K562 (cell line): ENCODE measurements around the gene DYRK1A. TPM values are rescaled to one million over a fixed set of nuclear protein-coding genes. Genes with fewer than 3 reads are reported as not detected.

Source experiments
- ATF7 ChIP-seq: fragments of 450-650 bp; IDR thresholded peaks from 2 replicates; pipeline ENCODE4 v1.7.1; 2014; ENCODE audit warnings: mild to moderate bottlenecking, moderate library complexity
- BMI1 ChIP-seq: fragments of 150-350 bp; IDR thresholded peaks from 2 replicates; pipeline ENCODE4 v1.6.1; 2014; ENCODE audit warnings: low read length
- CBX1 ChIP-seq: sonication (generic); IDR thresholded peaks from 2 replicates; pipeline ENCODE4 v1.6.1; 2016; ENCODE audit warnings: antibody characterized with exemption, low read depth, mild to moderate bottlenecking
- CREM ChIP-seq: IDR thresholded peaks from 2 replicates; pipeline ENCODE4 v1.6.1; 2014; ENCODE audit warnings: antibody characterized with exemption, low read depth
- CTBP1 ChIP-seq: fragments of 450-650 bp; IDR thresholded peaks from 2 replicates; pipeline ENCODE4 v1.6.1; 2016; ENCODE audit warnings: borderline replicate concordance
- DDX20 ChIP-seq: fragments of 450-650 bp; IDR thresholded peaks from 2 replicates; pipeline ENCODE4 v1.6.1; 2016; ENCODE audit warnings: missing genetic modification characterization, low read depth, mild to moderate bottlenecking, missing compliant biosample characterization, moderate library complexity
- E2F8 ChIP-seq: fragments of 450-650 bp; IDR thresholded peaks from 2 replicates; pipeline ENCODE4 v1.7.1; 2018; ENCODE audit warnings: mild to moderate bottlenecking, low read depth; ENCODE audit not compliant: partially characterized antibody
- ETV1 ChIP-seq: fragments of 450-650 bp; conservative IDR thresholded peaks from 2 replicates; pipeline ENCODE4 v1.6.1; 2016; ENCODE audit warnings: missing genetic modification characterization, control low read depth, low read depth, missing compliant biosample characterization
- GABPA ChIP-seq: fragments of 200-800 bp; sonication (Bioruptor generic); conservative IDR thresholded peaks from 2 replicates; pipeline ENCODE4 v1.6.1; 2016; ENCODE audit warnings: low read depth, missing genetic modification characterization, missing compliant biosample characterization
- HDAC8 ChIP-seq: fragments of 450-650 bp; IDR thresholded peaks from 2 replicates; pipeline ENCODE4 v1.6.1; 2016; ENCODE audit warnings: mild to moderate bottlenecking, missing genetic modification characterization, moderate library complexity, missing compliant biosample characterization
- ILF3 ChIP-seq: fragments of 450-650 bp; IDR thresholded peaks from 2 replicates; pipeline ENCODE4 v1.6.1; 2018; ENCODE audit warnings: antibody characterized with exemption, mild to moderate bottlenecking, moderate library complexity, borderline replicate concordance
- JUN ChIP-seq, 2 experiments: sonication (generic) in 1 of 2; formaldehyde crosslinking in 1 of 2; IDR thresholded peaks; 2 replicates each; pipeline versions ENCODE4 v1.6.1 to v1.8.0; 2012 to 2022; ENCODE audit warnings: borderline replicate concordance in 2 of 2, mild to moderate bottlenecking in 2 of 2, improper control_type of control experiment in 1 of 2, low read depth in 1 of 2, low read length in 1 of 2, missing genetic modification reagents in 1 of 2
- KAT8 ChIP-seq: fragments of 450-650 bp; IDR thresholded peaks from 2 replicates; pipeline ENCODE4 v1.6.1; 2016; ENCODE audit warnings: low read depth, mild to moderate bottlenecking
- NCOA2 ChIP-seq, 2 experiments: fragments of 450-650 bp; IDR thresholded peaks; 2 replicates each; pipeline ENCODE4 v1.6.1; 2018; ENCODE audit warnings: mild to moderate bottlenecking in 2 of 2, moderate library complexity in 1 of 2; ENCODE audit not compliant: partially characterized antibody in 2 of 2
- NFATC3 ChIP-seq: fragments of 450-650 bp; IDR thresholded peaks from 2 replicates; pipeline ENCODE4 v1.6.1; 2017; ENCODE audit warnings: mild to moderate bottlenecking
- NFRKB ChIP-seq: fragments of 450-650 bp; IDR thresholded peaks from 2 replicates; pipeline ENCODE4 v1.6.1; 2016; ENCODE audit warnings: low read depth
- NONO ChIP-seq, 2 experiments: fragments of 200-400 bp in 1 of 2; fragments of 450-650 bp in 1 of 2; formaldehyde crosslinking in 1 of 2; IDR thresholded peaks; 2 replicates each; pipeline ENCODE4 v1.6.1; 2017; ENCODE audit warnings: low read depth in 2 of 2, mild to moderate bottlenecking in 2 of 2, moderate library complexity in 2 of 2, low read length in 1 of 2
- NR4A1 ChIP-seq, 2 experiments: fragments of 250-450 bp in 1 of 2; fragments of 450-650 bp in 1 of 2; sonication (Bioruptor Pico) in 1 of 2; IDR thresholded peaks; 2 replicates each; pipeline versions ENCODE4 v1.4.0 to v1.6.1; 2016 to 2020; ENCODE audit warnings: mild to moderate bottlenecking in 2 of 2, missing compliant biosample characterization in 1 of 2, missing genetic modification characterization in 1 of 2, moderate library complexity in 1 of 2
- PHB2 ChIP-seq: fragments of 450-650 bp; IDR thresholded peaks from 2 replicates; pipeline ENCODE4 v1.6.1; 2017; ENCODE audit warnings: low read depth
- PHF8 ChIP-seq: fragments of 200-600 bp; sonication (generic); IDR thresholded peaks from 2 replicates; pipeline ENCODE4 v1.6.1; 2012; ENCODE audit warnings: mixed run types, mild to moderate bottlenecking, inconsistent platforms, low read length, moderate library complexity, borderline replicate concordance
- SLC30A9 ChIP-seq: fragments of 250-450 bp; sonication (Bioruptor Pico); IDR thresholded peaks from 2 replicates; pipeline ENCODE4 v1.8.0; 2022; ENCODE audit warnings: mild to moderate bottlenecking, moderate library complexity
- SMARCC2 ChIP-seq: fragments of 450-650 bp; IDR thresholded peaks from 2 replicates; pipeline ENCODE4 v1.6.1; 2017; ENCODE audit warnings: antibody characterized with exemption, moderate library complexity, mild to moderate bottlenecking, low read depth
- SOX6 ChIP-seq: fragments of 450-650 bp; IDR thresholded peaks from 2 replicates; pipeline ENCODE4 v1.6.1; 2014; ENCODE audit warnings: mild to moderate bottlenecking
- THRAP3 ChIP-seq: fragments of 450-650 bp; IDR thresholded peaks from 2 replicates; pipeline ENCODE4 v1.6.1; 2016; ENCODE audit warnings: mild to moderate bottlenecking, inconsistent platforms, borderline replicate concordance
- YBX1 ChIP-seq: fragments of 450-650 bp; IDR thresholded peaks from 2 replicates; pipeline ENCODE4 v1.7.1; 2016; ENCODE audit warnings: mild to moderate bottlenecking
- ZNF239 ChIP-seq: fragments of 250-450 bp; sonication (Bioruptor Pico); IDR thresholded peaks from 2 replicates; pipeline ENCODE4 v1.4.0; 2020; ENCODE audit warnings: mild to moderate bottlenecking
- ZNF76 ChIP-seq: fragments of 250-450 bp; sonication (Bioruptor Pico); IDR thresholded peaks from 2 replicates; pipeline ENCODE4 v1.4.0; 2020; ENCODE audit warnings: mild to moderate bottlenecking, moderate library complexity, borderline replicate concordance
- ZNF77 ChIP-seq: fragments of 250-450 bp; sonication (Bioruptor Pico); IDR thresholded peaks from 2 replicates; pipeline ENCODE4 v1.5.0; 2020
- polyA plus RNA-seq, 8 experiments: library from polyadenylated mRNA; depleted of rRNA in 4 of 8; stranded (reverse) in 5 of 8; unstranded in 3 of 8; fragments of >200 nt; fragmentation: Nextera tagmentation in 2 of 8; fragmentation: Illumina TruSeq in 1 of 8; extraction: Ambion mirVana in 2 of 8; extraction: Trizol in 1 of 8; gene quantifications; 2 replicates each; pipeline versions ENCODE4 v1.2.1 to v1.2.3, GENCODE V29; 2011 to 2014; ENCODE audit warnings: inconsistent platforms in 1 of 8, missing spikeins in 1 of 8
- total RNA-seq, 7 experiments: library from RNA; depleted of rRNA in 6 of 7; stranded (reverse); fragments of >200 nt in 6 of 7; fragmentation: Illumina TruSeq in 2 of 7; extraction: Trizol in 2 of 7; gene quantifications; 2 replicates each; pipeline versions ENCODE4 v1.2.1 to v1.2.3, GENCODE V29; 2011 to 2021; ENCODE audit warnings: low replicate concordance in 1 of 7

DYRK1A gene
- total and polyA plus RNA-seq, 9 of the 15 experiments (the other 6 are each of a cell fraction or from before 2014, with no cell fraction given), result 3.7 to 64.8 (median 42.3) TPM

- TF ChIP-seq E2F8 (peak; percentile 29), PHB2 (no peak), ETV1 (tag) (peak; percentile 73), YBX1 (no peak), DDX20 (tag) (no peak), ZNF76 (CRISPR knock-in tag) (no peak), NFATC3 (no peak; the same call in 1 of the 2 replicates), ILF3 (no peak), SLC30A9 (no peak), ZNF239 (CRISPR knock-in tag) (no peak), NR4A1 (CRISPR knock-in tag; IDR thresholded peaks at IDR 0.05) (no peak), NR4A1 (tag; IDR thresholded peaks at IDR 0.05) (no peak), KAT8 (no peak), ATF7 (no peak), BMI1 (no peak), NCOA2 (IDR thresholded peaks at IDR 0.05; ENCODE audit: partially characterized antibody in 2 of 2) (no peak), CREM (peak; percentile 12; the same call in 1 of the 2 replicates), NFRKB (0 out of 2 replicates have a peak, but pooled peaks have one; percentile 44), SOX6 (peak; percentile 67), SMARCC2 (peak; percentile 83), HDAC8 (tag) (no peak), ZNF77 (CRISPR knock-in tag) (no peak), GABPA (tag) (peak; percentile 78), NONO (IDR thresholded peaks at IDR 0.05; ENCODE audit: low read depth in 2 of 2, low read length in 1 of 2) (no peak), PHF8 (no peak), CTBP1 (no peak), JUN (IDR thresholded peaks at IDR 0.05; ENCODE audit: borderline replicate concordance, low read depth, low read length) (no peak), JUN (CRISPR knock-in tag; IDR thresholded peaks at IDR 0.05; ENCODE audit: borderline replicate concordance) (no peak), CBX1 (no peak), THRAP3 (no peak)
These were observed 3.8 kb downstream of the DYRK1A start (continued) for GRCh38 chr21:37370152-37371040.
